ENCODE measurements around the gene RELA. TPM values are rescaled to one million over a fixed set of nuclear protein-coding genes. Genes with fewer than 3 reads are reported as not detected.

RELA gene
- total RNA-seq, 1 experiment from 2014 or later, result 54.9 TPM

GRCh38 chr11:65680192-65680743 is 17.6 kb upstream of the RELA start:
- no peaks in the 10 kb centered on the region for H3K4me1 Mint-ChIP-seq (ENCODE audit: low read depth, unreplicated experiment)
- H3K27ac Mint-ChIP-seq (ENCODE audit: unreplicated experiment), result no peak overlapping the region
- Histone ChIP-seq H3K4me3 (ENCODE audit: low read depth, low read length) (no peak overlapping the region), H3K4me1 (no peaks in the 10 kb centered on the region), H3K9me3 (no peaks in the 10 kb centered on the region), H3K36me3 (ENCODE audit: control insufficient read depth, insufficient read depth, low read length) (no peaks in the 10 kb centered on the region), H3K27me3 (replicated peaks; ENCODE audit: control insufficient read depth, insufficient read depth, low read length) (no peaks in the 10 kb centered on the region)
- no peak overlapping the region for H3K4me3 Mint-ChIP-seq (ENCODE audit: unreplicated experiment)
- ChIA-PET CTCF (no interaction called here), POLR2A (no interaction called here)
- TF ChIP-seq, protein P1, sequence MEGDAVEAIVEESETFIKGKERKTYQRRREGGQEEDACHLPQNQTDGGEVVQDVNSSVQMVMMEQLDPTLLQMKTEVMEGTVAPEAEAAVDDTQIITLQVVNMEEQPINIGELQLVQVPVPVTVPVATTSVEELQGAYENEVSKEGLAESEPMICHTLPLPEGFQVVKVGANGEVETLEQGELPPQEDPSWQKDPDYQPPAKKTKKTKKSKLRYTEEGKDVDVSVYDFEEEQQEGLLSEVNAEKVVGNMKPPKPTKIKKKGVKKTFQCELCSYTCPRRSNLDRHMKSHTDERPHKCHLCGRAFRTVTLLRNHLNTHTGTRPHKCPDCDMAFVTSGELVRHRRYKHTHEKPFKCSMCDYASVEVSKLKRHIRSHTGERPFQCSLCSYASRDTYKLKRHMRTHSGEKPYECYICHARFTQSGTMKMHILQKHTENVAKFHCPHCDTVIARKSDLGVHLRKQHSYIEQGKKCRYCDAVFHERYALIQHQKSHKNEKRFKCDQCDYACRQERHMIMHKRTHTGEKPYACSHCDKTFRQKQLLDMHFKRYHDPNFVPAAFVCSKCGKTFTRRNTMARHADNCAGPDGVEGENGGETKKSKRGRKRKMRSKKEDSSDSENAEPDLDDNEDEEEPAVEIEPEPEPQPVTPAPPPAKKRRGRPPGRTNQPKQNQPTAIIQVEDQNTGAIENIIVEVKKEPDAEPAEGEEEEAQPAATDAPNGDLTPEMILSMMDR (IDR thresholded peaks at IDR 0.05; ENCODE audit: insufficient read depth in 1 of 2, low read depth in 1 of 2, low read length in 1 of 2, severe bottlenecking in 1 of 2, unreplicated experiment in 1 of 2), result no peak
- no peaks in the 10 kb centered on the region for H3K9me3 Mint-ChIP-seq (ENCODE audit: unreplicated experiment)
- BruUV-seq (replicated peaks), result no TSS peak
- peaks cover 2% of the 10 kb centered on the region for H3K27me3 Mint-ChIP-seq (ENCODE audit: insufficient read depth, unreplicated experiment)
- H3K36me3 Mint-ChIP-seq (ENCODE audit: insufficient read depth, unreplicated experiment), result no peaks in the 10 kb centered on the region
- intact Hi-C loops (cut with micrococcal nuclease; ENCODE audit: unreplicated experiment), result no loop called here
- DNase-seq, result no peak

GRCh38 chr11:65672982-65673381 is 10.3 kb upstream of the RELA start:
- ChIA-PET POLR2A (no interaction called here), CTCF (no interaction called here)
- BruUV-seq (replicated peaks), result no TSS peak
- Mint-ChIP-seq H3K4me1 (ENCODE audit: low read depth, unreplicated experiment) (no peaks in the 10 kb centered on the region), H3K27ac (ENCODE audit: unreplicated experiment) (no peak overlapping the region), H3K27me3 (ENCODE audit: insufficient read depth, unreplicated experiment) (no peaks in the 10 kb centered on the region), H3K9me3 (ENCODE audit: unreplicated experiment) (no peaks in the 10 kb centered on the region), H3K36me3 (ENCODE audit: insufficient read depth, unreplicated experiment) (no peaks in the 10 kb centered on the region), H3K4me3 (ENCODE audit: unreplicated experiment) (no peak overlapping the region)
- TF ChIP-seq, protein P1 (IDR thresholded peaks at IDR 0.05; ENCODE audit: insufficient read depth in 1 of 2, low read depth in 1 of 2, low read length in 1 of 2, severe bottlenecking in 1 of 2, unreplicated experiment in 1 of 2), result no peak
- H3K27me3 ChIP-seq (replicated peaks; ENCODE audit: control insufficient read depth, insufficient read depth, low read length), result no peaks in the 10 kb centered on the region
- no peak overlapping the region for H3K4me3 ChIP-seq (ENCODE audit: low read depth, low read length)
- no peaks in the 10 kb centered on the region for H3K4me1 ChIP-seq
- H3K36me3 ChIP-seq (ENCODE audit: control insufficient read depth, insufficient read depth, low read length), result no peaks in the 10 kb centered on the region
- DNase-seq, result no peak
- intact Hi-C loops (cut with micrococcal nuclease; ENCODE audit: unreplicated experiment), result no loop called here
- no peaks in the 10 kb centered on the region for H3K9me3 ChIP-seq

GRCh38 chr11:65672180-65672860 is 9.6 kb upstream of the RELA start:
- no peaks in the 10 kb centered on the region for H3K27me3 ChIP-seq (replicated peaks; ENCODE audit: control insufficient read depth, insufficient read depth, low read length)
- H3K9me3 ChIP-seq, result no peaks in the 10 kb centered on the region
- Mint-ChIP-seq H3K27ac (ENCODE audit: unreplicated experiment) (no peak overlapping the region), H3K27me3 (ENCODE audit: insufficient read depth, unreplicated experiment) (no peaks in the 10 kb centered on the region), H3K4me3 (ENCODE audit: unreplicated experiment) (no peak overlapping the region), H3K9me3 (ENCODE audit: unreplicated experiment) (no peaks in the 10 kb centered on the region), H3K36me3 (ENCODE audit: insufficient read depth, unreplicated experiment) (no peaks in the 10 kb centered on the region), H3K4me1 (ENCODE audit: low read depth, unreplicated experiment) (no peaks in the 10 kb centered on the region)
- ChIA-PET POLR2A (no interaction called here), CTCF (no interaction called here)
- no peak overlapping the region for H3K4me3 ChIP-seq (ENCODE audit: low read depth, low read length)
- no peaks in the 10 kb centered on the region for H3K36me3 ChIP-seq (ENCODE audit: control insufficient read depth, insufficient read depth, low read length)
- TF ChIP-seq, protein P1 (IDR thresholded peaks at IDR 0.05; ENCODE audit: insufficient read depth in 1 of 2, low read depth in 1 of 2, low read length in 1 of 2, severe bottlenecking in 1 of 2, unreplicated experiment in 1 of 2), result no peak
- intact Hi-C loops (cut with micrococcal nuclease; ENCODE audit: unreplicated experiment), result no loop called here
- no peak for DNase-seq
- BruUV-seq (replicated peaks), result no TSS peak
- no peaks in the 10 kb centered on the region for H3K4me1 ChIP-seq
